ENCODE data around the gene TNFAIP8L3.

TNFAIP8L3 gene

GRCh38 chr15:51075364-51075763 lies 19.3 kb downstream of the TNFAIP8L3 start:
- no peak overlapping the region for H3K27ac ChIP-seq
- TF ChIP-seq CTCF (IDR thresholded peaks at IDR 0.05), result no peak

- no peak overlapping the region for H3K27ac ChIP-seq
- TF ChIP-seq CTCF (IDR thresholded peaks at IDR 0.05), result no peak
- no peak for TF ChIP-seq ZFX (IDR thresholded peaks at IDR 0.05; ENCODE audit: borderline replicate concordance)
These were observed 19.8 kb downstream of the TNFAIP8L3 start for GRCh38 chr15:51074926-51075325.

- TF ChIP-seq CTCF (IDR thresholded peaks at IDR 0.05) (no peak), ZFX (IDR thresholded peaks at IDR 0.05; ENCODE audit: borderline replicate concordance) (no peak)
- H3K27ac ChIP-seq, result no peak overlapping the region
These were observed 23.1 kb downstream of the TNFAIP8L3 start for GRCh38 chr15:51071578-51071977.

GRCh38 chr15:51069983-51070382 lies 24.7 kb downstream of the TNFAIP8L3 start:
- H3K27ac ChIP-seq, result no peak overlapping the region
- TF ChIP-seq ZFX (IDR thresholded peaks at IDR 0.05; ENCODE audit: borderline replicate concordance) (no peak), CTCF (IDR thresholded peaks at IDR 0.05) (no peak)

GRCh38 chr15:51067510-51067909 lies 27.2 kb downstream of the TNFAIP8L3 start:
- TF ChIP-seq CTCF (IDR thresholded peaks at IDR 0.05), result no peak
- TF ChIP-seq ZFX (IDR thresholded peaks at IDR 0.05; ENCODE audit: borderline replicate concordance), result no peak
- H3K27ac ChIP-seq, result no peak overlapping the region

GRCh38 chr15:51065781-51066180 lies 28.9 kb downstream of the TNFAIP8L3 start:
- TF ChIP-seq CTCF (IDR thresholded peaks at IDR 0.05), result no peak
- no peak for TF ChIP-seq ZFX (IDR thresholded peaks at IDR 0.05; ENCODE audit: borderline replicate concordance)

GRCh38 chr15:51065261-51065660 lies 29.4 kb downstream of the TNFAIP8L3 start:
- no peak overlapping the region for H3K27ac ChIP-seq
- TF ChIP-seq ZFX (IDR thresholded peaks at IDR 0.05; ENCODE audit: borderline replicate concordance) (no peak), CTCF (IDR thresholded peaks at IDR 0.05) (no peak)

More at GRCh38 chr15:51065781-51066180, 28.9 kb downstream of the TNFAIP8L3 start:
- no peak overlapping the region for H3K27ac ChIP-seq
